ENCODE results near the gene ALPG.
"Not testable (repeated sequence)": the region's sequence is repeated elsewhere in the genome, so short reads cannot be mapped to it uniquely, and the experiment has no call there.

ALPG gene

DNA sequence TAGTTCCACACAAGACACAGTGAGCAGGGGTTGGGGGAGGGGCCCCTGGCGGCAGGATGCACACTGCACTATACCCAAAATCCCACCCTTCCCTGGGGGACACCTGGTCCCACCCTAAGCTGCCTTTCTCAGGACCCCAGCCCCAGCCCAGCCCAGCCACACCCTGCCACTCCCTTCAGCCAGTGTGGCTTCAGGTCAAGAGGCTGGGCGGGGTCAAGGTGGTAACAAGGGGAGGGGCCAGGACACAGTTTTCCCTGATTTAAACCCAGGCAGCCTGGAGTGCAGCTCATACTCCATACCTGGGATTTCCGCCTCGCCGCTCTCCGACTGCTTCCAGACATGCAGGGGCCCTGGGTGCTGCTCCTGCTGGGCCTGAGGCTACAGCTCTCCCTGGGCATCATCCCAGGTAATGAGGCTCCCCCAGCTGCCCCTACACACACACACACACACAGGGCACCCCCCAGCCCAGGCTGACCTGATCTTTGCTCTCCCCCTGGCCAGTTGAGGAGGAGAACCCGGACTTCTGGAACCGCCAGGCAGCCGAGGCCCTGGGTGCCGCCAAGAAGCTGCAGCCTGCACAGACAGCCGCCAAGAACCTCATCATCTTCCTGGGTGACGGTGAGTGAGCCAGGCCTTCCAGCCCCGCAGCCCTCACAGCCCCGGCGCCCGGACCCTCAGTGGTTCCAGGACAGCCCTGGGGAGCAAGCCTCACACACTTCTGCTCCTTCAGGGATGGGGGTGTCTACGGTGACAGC, at the start of gene ALPG:
TSS of gene ALPG (plus strand) at position 289 of the 755 bp plus-strand sequence. CDS start at position 340, 51 bp downstream.
- DNase-seq = no peak

GRCh38 chr2:232361646-232362045, 45.0 kb upstream of the ALPG start:
- no peak for DNase-seq

DNA sequence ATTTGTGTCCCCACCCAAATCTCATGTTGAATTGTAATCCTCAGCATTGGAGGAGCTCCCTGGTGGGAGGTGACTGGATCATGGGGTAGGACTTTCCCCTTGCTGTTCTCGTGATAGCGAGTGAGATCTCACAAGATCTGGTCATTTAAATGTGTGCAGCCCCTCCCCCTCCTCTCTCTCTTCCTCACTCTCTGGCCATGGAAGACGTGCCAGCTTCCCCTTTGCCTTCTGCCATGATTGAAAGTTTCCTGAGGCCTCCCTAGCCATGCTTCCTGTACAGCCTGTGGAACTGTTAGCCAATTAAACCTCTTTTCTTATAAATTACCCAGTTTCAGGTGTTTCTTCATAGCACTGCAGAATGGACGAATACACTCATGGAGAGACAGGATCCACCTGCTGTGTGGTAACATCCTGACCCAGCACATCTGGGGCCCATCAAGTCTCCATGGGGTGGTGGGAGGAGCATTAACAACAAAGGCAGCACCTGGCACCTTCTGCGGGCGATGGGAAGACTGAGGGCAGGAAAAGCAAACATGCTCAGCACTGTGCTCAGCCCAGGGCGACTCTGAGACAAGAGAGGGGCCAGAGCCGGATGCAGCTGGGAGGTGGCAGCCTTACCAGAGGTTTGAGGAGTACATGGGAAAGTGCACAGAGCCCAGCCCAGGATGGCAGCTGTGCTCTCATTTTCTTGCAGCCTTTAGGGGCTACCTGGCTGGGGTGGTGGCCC, 44.3 kb upstream of the ALPG start:
- DNase-seq = no peak

- DNase-seq = not testable (repeated sequence)
These were observed 43.4 kb upstream of the ALPG start for GRCh38 chr2:232363064-232363783.

DNA sequence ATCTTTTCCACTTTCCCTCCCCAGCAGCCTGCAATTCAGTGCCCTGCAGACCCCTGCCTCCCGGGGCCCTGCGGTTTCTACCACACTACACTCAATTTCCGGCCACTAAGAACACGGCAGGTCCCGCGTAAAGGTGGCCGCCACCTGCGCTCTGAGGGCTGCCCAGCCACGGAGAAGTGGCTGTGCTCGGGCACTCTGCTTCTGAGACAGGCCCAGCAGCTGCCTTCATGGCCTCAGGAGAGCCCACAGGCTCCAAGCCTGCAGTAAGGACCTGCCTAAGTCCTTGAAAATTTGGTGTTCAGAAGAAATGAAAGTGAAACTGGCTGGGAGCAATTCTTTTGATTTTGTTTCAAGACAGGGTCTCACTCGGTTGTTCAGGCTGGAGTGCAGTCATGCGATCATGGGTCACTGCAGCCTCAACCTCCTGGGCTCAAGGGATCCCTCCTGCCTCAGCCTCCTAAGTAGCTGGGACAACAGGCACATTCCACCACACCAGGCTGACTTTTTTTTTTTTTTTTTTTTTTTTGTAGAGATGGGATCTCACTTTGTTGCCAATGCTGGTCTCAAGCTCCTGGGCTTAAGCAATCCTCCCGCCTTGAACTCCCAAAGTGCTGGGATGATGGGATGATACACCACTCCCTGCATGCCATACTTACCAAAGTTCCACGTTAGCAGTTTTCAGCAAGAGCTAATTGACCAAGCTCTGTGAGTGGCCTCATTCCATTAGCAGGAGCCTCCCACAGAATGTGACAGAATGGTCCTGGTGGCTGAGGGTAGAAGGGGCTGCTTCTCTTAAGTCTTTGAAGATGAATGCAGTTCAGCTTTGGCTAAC, 42.6 kb upstream of the ALPG start:
- DNase-seq = no peak

GRCh38 chr2:232364806-232365594, 41.6 kb upstream of the ALPG start:
- DNase-seq = not testable (repeated sequence)

DNA sequence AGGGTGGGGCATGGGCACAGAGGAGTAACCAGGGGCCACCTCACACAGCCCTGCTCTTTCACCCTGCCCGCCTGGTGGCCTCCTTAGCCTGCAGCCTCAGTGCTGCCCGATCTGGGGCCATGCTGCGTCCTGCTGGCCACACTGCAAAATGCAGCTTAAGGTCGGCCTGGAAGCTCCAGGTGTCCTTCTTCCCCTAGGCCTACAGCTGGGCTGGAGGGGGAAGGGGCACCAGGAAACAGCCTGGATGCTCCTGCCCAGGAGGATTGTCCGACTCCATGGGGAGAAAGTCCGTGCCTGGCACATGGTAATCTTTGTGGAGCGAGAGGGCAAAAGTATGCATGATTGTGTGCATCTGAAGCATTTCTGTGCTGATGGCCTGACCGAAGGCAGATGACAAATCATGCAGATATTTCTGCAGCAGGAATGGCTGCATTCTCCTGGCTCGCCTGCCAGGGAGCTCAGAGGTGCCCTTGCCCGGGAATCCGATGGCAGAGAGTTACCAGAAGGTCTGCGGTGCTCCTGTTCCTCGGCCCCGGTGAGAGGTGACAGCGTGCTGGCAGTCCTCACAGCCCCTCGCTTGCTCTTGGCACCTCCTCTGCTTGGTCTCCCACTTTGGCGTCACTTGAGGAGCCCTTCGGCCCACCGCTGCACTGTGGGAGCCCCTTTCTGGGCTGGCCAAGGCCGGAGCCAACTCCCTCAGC, 40.9 kb upstream of the ALPG start:
- peak; percentile 78 for DNase-seq

- not testable (repeated sequence) for DNase-seq
These were observed 40.2 kb upstream of the ALPG start for GRCh38 chr2:232366461-232366860.

DNA sequence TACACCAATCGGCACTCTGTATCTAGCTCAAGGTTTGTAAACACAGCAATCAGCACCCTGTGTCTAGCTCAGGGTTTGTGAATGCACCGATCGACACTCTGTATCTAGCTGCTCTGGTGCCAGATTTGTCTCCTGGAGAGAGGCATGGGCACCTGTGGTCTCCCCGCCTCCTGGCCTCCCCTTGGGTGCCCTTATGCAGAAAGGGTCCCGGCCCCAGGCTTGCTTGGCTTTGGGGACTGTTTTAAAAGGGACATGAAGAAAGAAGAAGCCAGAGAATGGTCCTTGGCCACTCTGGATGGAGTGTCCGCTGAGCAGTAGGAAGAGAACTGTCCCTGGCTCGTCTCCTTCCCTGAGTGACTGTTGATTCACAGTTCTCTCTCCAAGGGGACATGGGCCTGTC, 39.6 kb upstream of the ALPG start:
- DNase-seq = no peak

- DNase-seq = no peak
These were observed 38.9 kb upstream of the ALPG start for GRCh38 chr2:232367591-232368233.

- peak; percentile 54 for DNase-seq
These were observed 38.3 kb upstream of the ALPG start for GRCh38 chr2:232368311-232368731.

DNA sequence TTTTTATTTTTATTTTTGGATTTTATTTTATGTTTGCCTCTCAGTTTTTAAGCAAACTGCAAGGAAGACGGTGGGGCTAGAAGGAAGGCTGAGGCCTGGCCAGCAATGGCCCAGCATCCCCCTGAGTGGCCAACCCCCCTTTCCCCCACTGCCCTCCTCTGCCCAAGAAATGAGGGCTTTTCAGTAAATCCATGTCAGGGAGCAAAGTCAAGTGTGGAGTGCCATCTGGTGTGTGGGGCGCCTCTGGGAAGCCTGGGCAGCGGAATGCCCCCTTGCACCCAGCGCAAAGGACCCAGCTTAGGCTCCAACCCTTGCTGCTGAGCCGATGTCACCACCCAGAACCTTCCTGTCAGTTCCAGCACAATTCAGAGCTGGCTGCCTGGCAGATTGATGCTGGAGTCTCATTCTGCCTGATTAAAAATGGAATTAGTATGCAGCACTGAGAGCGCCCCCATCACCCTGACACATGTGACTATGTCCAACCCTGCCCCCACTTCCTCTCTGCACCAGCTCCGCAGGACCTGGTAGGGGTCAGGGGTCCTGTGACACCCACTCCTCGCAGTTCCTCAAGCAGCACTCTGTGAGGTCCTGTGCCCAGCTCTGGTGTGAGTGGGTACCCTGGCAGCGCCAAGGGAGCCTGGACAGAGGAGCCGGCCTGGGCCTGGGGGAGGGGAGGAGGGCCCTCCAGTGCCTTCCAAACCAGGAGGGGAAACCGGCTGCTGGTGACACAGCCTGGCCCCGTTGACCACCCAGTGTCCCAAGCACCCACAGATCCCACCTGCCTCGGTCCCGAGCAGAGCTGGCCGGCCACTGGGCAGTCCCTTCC, 37.3 kb upstream of the ALPG start:
- DNase-seq = no peak

- DNase-seq = not testable (repeated sequence)
These were observed 36.6 kb upstream of the ALPG start for GRCh38 chr2:232370007-232370406.

GRCh38 chr2:232372231-232373208, 34.1 kb upstream of the ALPG start:
- DNase-seq = peak; percentile 66

DNA sequence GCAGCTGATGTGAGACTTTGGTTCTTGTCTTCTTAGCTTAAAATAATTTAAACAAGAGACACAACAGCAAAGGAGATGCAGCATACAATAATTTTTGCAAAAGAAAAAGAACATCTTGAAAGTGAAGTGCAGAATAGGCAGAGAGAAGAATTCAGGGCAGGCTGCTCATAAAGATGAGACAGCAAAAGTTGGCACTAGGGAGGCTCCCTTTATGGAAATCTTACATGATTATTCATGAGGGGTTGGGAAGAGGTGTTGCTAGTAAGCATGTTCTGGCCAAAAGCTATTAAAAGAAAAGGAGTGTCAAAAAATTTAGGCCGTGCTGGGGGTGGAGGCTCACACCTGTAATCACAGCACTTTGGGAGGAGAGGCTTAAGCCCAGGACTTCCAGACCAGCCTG, 32.3 kb upstream of the ALPG start:
- DNase-seq = no peak

GRCh38 chr2:232375164-232375563, 31.5 kb upstream of the ALPG start:
- no peak for DNase-seq

DNA sequence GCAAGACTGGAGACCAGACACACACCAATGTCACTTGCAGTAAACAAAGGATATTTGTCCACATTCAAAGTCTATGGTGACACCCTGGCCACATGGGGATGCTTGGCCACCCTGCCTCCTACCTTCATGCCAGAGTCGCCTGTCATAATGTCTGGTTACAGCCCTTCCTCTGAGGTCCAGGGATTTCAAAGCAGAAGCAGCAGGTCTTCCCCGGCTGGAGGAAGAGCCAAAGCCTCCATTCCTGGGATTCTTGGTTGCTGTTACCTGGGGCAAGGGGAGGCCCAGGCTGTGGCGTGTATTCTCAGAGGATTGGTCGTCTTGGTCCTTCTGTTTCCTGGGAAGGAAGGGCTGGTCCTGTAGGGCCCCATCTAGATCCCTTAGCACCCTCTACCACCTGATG, 30.4 kb upstream of the ALPG start:
- no peak for DNase-seq

GRCh38 chr2:232376713-232377112, 29.9 kb upstream of the ALPG start:
- no peak for DNase-seq
